Thoracic aorta (tissue), 2 donors: ENCODE data around the gene DENND6B. TPM values are rescaled to one million over a fixed set of nuclear protein-coding genes. Genes with fewer than 3 reads are reported as not detected.

Experiments used
- ATAC-seq: fragments of 150-250 bp; one replicate; pipeline ENCODE4 v1.8.0; 2017; ENCODE audit warnings: low read depth; ENCODE audit not compliant: insufficient number of reproducible peaks, low FRiP score
- DNase-seq: peaks from one replicate; pipeline ENCODE4 v3.0.0-alpha.2; 2020; ENCODE audit warnings: low spot score
- H3K27ac ChIP-seq, 2 donors: fragments of 200-600 bp; sonication (generic); 1 replicate in 1 of 2; 2 replicates in 1 of 2; pipeline ENCODE4 v1.5.1; 2016; ENCODE audit warnings: mild to moderate bottlenecking in 2 of 2, moderate library complexity in 2 of 2
- H3K27me3 ChIP-seq: fragments of 200-600 bp; sonication (generic); replicated peaks from 2 replicates; pipeline ENCODE4 v1.6.0; 2016; ENCODE audit warnings: mild to moderate bottlenecking; ENCODE audit not compliant: insufficient read depth
- H3K36me3 ChIP-seq: fragments of 200-600 bp; sonication (generic); one replicate; pipeline ENCODE4 v1.5.1; 2016
- H3K4me1 ChIP-seq, 2 donors: fragments of 200-600 bp; sonication (generic); 1 replicate in 1 of 2; 2 replicates in 1 of 2; pipeline versions ENCODE4 v1.5.1 to v1.6.0; 2016; ENCODE audit warnings: low read depth in 2 of 2, mild to moderate bottlenecking in 1 of 2; ENCODE audit not compliant: control insufficient read depth in 1 of 2
- H3K4me3 ChIP-seq: fragments of 200-600 bp; sonication (generic); 2 replicates; pipeline ENCODE4 v1.5.1; 2016; ENCODE audit warnings: mild to moderate bottlenecking
- H3K9me3 ChIP-seq: fragments of 200-600 bp; sonication (generic); 2 replicates; pipeline ENCODE4 v1.5.1; 2016
- total RNA-seq, 2 donors: library from RNA; depleted of rRNA; stranded (reverse); fragments of >200 nt; gene quantifications; one replicate each; pipeline versions ENCODE4 v1.1.0 to v1.2.3, GENCODE V29; 2016
- TF ChIP-seq, protein P1 (sequence below): fragments of 200-600 bp; sonication (generic); IDR thresholded peaks from one replicate; pipeline ENCODE4 v1.5.1; 2019; ENCODE audit warnings: antibody characterized with exemption

DENND6B gene
- total RNA-seq, 2 donors from 2014 or later: 4.2 to 6.0 TPM

DNA sequence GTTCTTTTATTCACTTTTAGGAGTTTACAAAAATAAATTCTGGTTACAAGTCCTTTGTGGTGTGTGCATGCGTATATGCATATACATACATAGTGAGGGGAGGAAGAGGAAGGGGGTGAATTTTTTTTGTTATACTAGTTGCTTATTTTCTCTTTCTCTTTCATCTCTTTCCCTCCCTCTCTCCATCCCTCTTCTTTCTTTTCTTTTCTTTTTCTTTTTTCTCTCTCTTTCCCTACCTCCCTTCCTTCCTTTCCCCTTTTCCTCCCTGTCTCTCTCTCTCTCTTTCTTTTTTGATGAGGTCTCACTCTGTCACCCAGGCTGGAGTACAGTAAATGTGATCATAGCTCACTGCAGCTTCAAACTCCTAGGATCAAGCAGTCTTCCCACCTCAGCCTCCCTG, 30.4 kb upstream of the DENND6B start:
- Histone ChIP-seq H3K27me3 (no peaks in the 10 kb centered on the region), H3K36me3 (peaks cover 9% of the 10 kb centered on the region), H3K4me3 (no peak overlapping the region), H3K27ac (no peak overlapping the region), H3K9me3 (no peaks in the 10 kb centered on the region), H3K4me1 (no peaks in the 10 kb centered on the region)
- TF ChIP-seq, protein P1, sequence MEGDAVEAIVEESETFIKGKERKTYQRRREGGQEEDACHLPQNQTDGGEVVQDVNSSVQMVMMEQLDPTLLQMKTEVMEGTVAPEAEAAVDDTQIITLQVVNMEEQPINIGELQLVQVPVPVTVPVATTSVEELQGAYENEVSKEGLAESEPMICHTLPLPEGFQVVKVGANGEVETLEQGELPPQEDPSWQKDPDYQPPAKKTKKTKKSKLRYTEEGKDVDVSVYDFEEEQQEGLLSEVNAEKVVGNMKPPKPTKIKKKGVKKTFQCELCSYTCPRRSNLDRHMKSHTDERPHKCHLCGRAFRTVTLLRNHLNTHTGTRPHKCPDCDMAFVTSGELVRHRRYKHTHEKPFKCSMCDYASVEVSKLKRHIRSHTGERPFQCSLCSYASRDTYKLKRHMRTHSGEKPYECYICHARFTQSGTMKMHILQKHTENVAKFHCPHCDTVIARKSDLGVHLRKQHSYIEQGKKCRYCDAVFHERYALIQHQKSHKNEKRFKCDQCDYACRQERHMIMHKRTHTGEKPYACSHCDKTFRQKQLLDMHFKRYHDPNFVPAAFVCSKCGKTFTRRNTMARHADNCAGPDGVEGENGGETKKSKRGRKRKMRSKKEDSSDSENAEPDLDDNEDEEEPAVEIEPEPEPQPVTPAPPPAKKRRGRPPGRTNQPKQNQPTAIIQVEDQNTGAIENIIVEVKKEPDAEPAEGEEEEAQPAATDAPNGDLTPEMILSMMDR: no peak
- ATAC-seq (no peak), DNase-seq (no peak)

DNA sequence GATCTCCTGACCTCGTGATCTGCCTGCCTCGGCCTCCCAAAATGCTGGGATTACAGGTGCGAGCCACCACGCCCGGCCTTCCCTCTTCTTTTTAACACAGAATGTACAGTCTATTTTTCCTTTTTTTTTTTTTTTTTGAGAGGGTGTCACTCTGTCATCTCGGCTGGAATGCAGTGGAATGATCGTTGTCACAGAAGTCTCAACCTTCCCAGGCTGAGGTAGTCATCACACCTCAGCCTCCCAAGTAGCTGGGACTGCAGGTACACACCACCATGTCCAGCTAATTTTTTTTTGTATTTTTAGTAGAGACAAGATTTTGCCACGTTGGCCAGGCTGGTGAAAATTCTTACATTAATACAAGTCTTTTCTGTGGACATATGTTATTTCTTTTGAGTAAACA, 29.4 kb upstream of the DENND6B start:
- no peaks in the 10 kb centered on the region for H3K4me1 ChIP-seq
- ATAC-seq (no peak), DNase-seq (no peak)
- H3K27me3 ChIP-seq: no peaks in the 10 kb centered on the region
- peaks cover 9% of the 10 kb centered on the region for H3K36me3 ChIP-seq
- no peak overlapping the region for H3K4me3 ChIP-seq
- no peaks in the 10 kb centered on the region for H3K9me3 ChIP-seq
- H3K27ac ChIP-seq: no peak overlapping the region
- TF ChIP-seq, protein P1: no peak

DNA sequence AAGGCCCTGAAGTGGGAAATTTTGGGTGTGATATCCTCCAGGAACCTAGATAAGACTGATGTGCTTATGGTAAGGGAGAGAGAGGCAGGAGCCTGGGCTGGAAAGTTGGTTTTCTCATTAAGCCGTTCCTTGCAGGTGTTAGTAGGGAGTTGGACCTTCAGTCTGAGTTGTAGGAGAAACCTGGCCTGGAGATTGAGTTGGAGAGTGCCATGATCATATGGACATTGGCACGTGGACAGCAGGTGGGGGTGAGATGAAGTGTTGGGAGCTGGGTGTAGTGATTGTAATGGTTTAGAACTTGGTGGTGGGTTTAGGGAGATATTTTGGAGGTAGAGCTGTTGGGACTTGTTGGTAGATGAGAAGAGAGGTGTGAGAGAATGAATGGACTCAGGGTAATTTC, 21.2 kb upstream of the DENND6B start:
- TF ChIP-seq, protein P1: no peak
- Histone ChIP-seq H3K9me3 (no peaks in the 10 kb centered on the region), H3K4me1 (peaks cover 0 to 8% of the 10 kb centered on the region in 2 donors), H3K27me3 (no peaks in the 10 kb centered on the region), H3K27ac (no peak overlapping the region), H3K36me3 (no peaks in the 10 kb centered on the region), H3K4me3 (no peak overlapping the region)
- DNase-seq: no peak
- no peak for ATAC-seq

DNA sequence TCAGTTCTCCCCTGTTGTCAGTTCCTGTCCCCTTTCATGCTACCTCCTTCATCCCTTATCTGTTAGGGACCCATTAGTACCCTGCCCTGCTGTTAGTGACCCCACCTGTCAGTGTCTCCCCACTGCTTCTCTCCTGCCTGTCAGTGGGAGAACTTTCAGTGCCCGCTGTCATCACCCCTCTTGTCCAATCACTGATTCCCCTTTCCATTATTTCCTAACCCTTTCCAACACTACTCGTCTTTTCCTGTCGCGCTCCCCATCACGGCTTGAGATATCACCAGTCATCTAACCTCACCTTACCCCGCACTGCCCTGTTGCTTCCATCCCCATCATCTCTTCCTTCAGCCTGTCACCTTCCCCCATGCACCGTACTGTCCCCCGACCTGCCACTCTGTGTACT, 20.3 kb upstream of the DENND6B start:
- no peaks in the 10 kb centered on the region for H3K36me3 ChIP-seq
- TF ChIP-seq, protein P1: no peak
- H3K27ac ChIP-seq: no peak overlapping the region
- DNase-seq (no peak), ATAC-seq (no peak)
- H3K4me3 ChIP-seq: no peak overlapping the region
- H3K27me3 ChIP-seq: no peaks in the 10 kb centered on the region
- H3K4me1 ChIP-seq: peaks cover 3 to 13% of the 10 kb centered on the region in 2 donors
- H3K9me3 ChIP-seq: no peaks in the 10 kb centered on the region

DNA sequence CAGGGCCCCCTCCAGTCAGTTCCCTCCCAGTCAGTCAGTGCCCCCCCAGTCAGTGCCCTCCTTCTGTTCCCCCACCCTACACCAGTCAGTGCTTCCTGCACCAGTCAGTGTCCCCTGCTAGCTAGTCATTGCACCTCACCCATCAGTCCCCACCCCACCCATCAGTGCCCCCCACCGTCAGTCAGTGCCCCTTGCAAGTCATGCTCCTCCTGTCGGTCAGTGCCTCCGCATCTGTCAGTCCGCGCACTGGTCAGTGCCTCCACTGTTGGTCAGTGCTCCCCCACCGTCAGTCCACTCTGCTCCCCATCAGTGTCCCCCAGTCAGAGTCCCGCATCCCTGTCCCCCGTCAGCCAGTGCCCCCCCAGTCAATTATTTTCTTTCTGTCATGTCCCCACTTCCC, 19.7 kb upstream of the DENND6B start:
- Histone ChIP-seq H3K27ac (no peak overlapping the region), H3K27me3 (no peaks in the 10 kb centered on the region), H3K36me3 (no peaks in the 10 kb centered on the region), H3K9me3 (no peaks in the 10 kb centered on the region), H3K4me3 (no peak overlapping the region), H3K4me1 (peaks cover 3 to 16% of the 10 kb centered on the region in 2 donors)
- TF ChIP-seq, protein P1: no peak
- ATAC-seq (no peak), DNase-seq (no peak)
